ENCODE data around the gene PPP4R4. TPM values are rescaled to one million over a fixed set of nuclear protein-coding genes. Genes with fewer than 3 reads are reported as not detected.

The PPP4R4 gene
- total RNA-seq, result 1 to 10 TPM in 1 of 2 experiments, under 1 TPM in 1; 0.52 to 1.5 TPM
- polyA plus RNA-seq, result under 1 TPM in 2 of 3 donors, not detected in 1; 0.07 to 0.16 TPM
- total RNA-seq, result 0.29 to 1.5 (median 1.1) reads per million in 6 experiments

GRCh38 chr14:94173885-94174603, at the start of gene PPP4R4:
Gene PPP4R4, plus strand, starts transcription at chr14:94174322. Its CDS starts 144 bp downstream, at chr14:94174466.
- Mint-ChIP-seq H3K9me3 (no peaks in the 10 kb centered on the region), H3K4me1 (peaks cover 10 to 21% (median 19%) of the 10 kb centered on the region in 4 donors), H3K4me3 (peak within 1 kb of the TSS; percentile 76 to 92 (median 86)), H3K27ac (peak within 1 kb of the TSS in 8 of 10 donors; percentile 38 to 89 (median 74)), H3K36me3 (no peaks in the 10 kb centered on the region), H3K27me3 (peaks cover 0 to 24% (median 0%) of the 10 kb centered on the region in 5 donors)
- peak; percentile 86 to 90 for ATAC-seq
- POLR2A ChIA-PET, result interaction anchor here (0.8 to 1.7 kb wide), 6 partner anchors 11 to 148 kb away, joined by 3 to 6 read pairs (median 3); partner anchors contain the start of genes DDX24, IFI27L1 and OTUB2
- DNase-seq, result peak; percentile 79 to 95 (median 88)

GRCh38 chr14:94124582-94125377, 49.3 kb upstream of the PPP4R4 start:
- H3K4me3 Mint-ChIP-seq, result no peak overlapping the region
- peaks cover 0 to 30% (median 15%) of the 10 kb centered on the region in 9 donors for H3K9me3 Mint-ChIP-seq
- peaks cover 12 to 15% (median 14%) of the 10 kb centered on the region in 4 donors for H3K4me1 Mint-ChIP-seq
- peaks cover 0 to 10% (median 1%) of the 10 kb centered on the region in 5 donors for H3K27me3 Mint-ChIP-seq
- H3K36me3 Mint-ChIP-seq, result peaks cover 2 to 25% (median 24%) of the 10 kb centered on the region in 3 donors
- DNase-seq (no peak), ATAC-seq (no peak)
- H3K27ac Mint-ChIP-seq, result peak overlapping the region in 2 of 10 donors; percentile 35 to 42
- POLR2A ChIA-PET, result no interaction called here

- H3K27me3 Mint-ChIP-seq, result peaks cover 0 to 7% (median 1%) of the 10 kb centered on the region in 5 donors
- H3K4me3 Mint-ChIP-seq, result peak overlapping the region in 1 of 10 donors; percentile 18
- ATAC-seq (no peak), DNase-seq (no peak)
- POLR2A ChIA-PET, result interaction anchor here (0.9 kb wide), 1 partner anchor 142 kb away, joined by 3 read pairs; no protein-coding TSS in a partner anchor
- H3K27ac Mint-ChIP-seq, result no peak overlapping the region
- H3K9me3 Mint-ChIP-seq, result peaks cover 0 to 20% (median 9%) of the 10 kb centered on the region in 9 donors
- H3K4me1 Mint-ChIP-seq, result peaks cover 19 to 23% (median 20%) of the 10 kb centered on the region in 4 donors
- H3K36me3 Mint-ChIP-seq, result peaks cover 2 to 19% (median 14%) of the 10 kb centered on the region in 3 donors
Observed at GRCh38 chr14:94125659-94126418, 48.3 kb upstream of the PPP4R4 start.

- H3K27me3 Mint-ChIP-seq, result peaks cover 0 to 2% (median 0%) of the 10 kb centered on the region in 5 donors
- H3K27ac Mint-ChIP-seq, result no peak overlapping the region
- no peak for ATAC-seq
- H3K36me3 Mint-ChIP-seq, result peaks cover 2 to 14% (median 11%) of the 10 kb centered on the region in 3 donors
- H3K9me3 Mint-ChIP-seq, result peaks cover 0 to 18% (median 6%) of the 10 kb centered on the region in 9 donors
- POLR2A ChIA-PET, result no interaction called here
- H3K4me1 Mint-ChIP-seq, result peaks cover 19 to 23% (median 20%) of the 10 kb centered on the region in 4 donors
- DNase-seq, result no peak
- H3K4me3 Mint-ChIP-seq, result no peak overlapping the region
Observed at GRCh38 chr14:94126419-94126677, 47.8 kb upstream of the PPP4R4 start.

GRCh38 chr14:94126800-94127199, 47.3 kb upstream of the PPP4R4 start:
- DNase-seq, result no peak
- peak overlapping the region in 1 of 10 donors; percentile 29 for H3K4me3 Mint-ChIP-seq
- peak overlapping the region in 1 of 10 donors; percentile 10 for H3K27ac Mint-ChIP-seq
- H3K4me1 Mint-ChIP-seq, result peaks cover 19 to 23% (median 20%) of the 10 kb centered on the region in 4 donors
- no peak for ATAC-seq
- peaks cover 0 to 14% (median 6%) of the 10 kb centered on the region in 9 donors for H3K9me3 Mint-ChIP-seq
- no peaks in the 10 kb centered on the region for H3K27me3 Mint-ChIP-seq
- POLR2A ChIA-PET, result no interaction called here
- peaks cover 2 to 11% (median 10%) of the 10 kb centered on the region in 3 donors for H3K36me3 Mint-ChIP-seq

GRCh38 chr14:94127330-94127729, 46.8 kb upstream of the PPP4R4 start:
- H3K27ac Mint-ChIP-seq, result peak overlapping the region in 2 of 10 donors; percentile 67 to 83
- H3K27me3 Mint-ChIP-seq, result peaks cover 0 to 4% (median 0%) of the 10 kb centered on the region in 5 donors
- H3K4me3 Mint-ChIP-seq, result peak overlapping the region in 1 of 10 donors; percentile 89
- POLR2A ChIA-PET, result interaction anchor here (0.5 to 2.7 kb wide), 2 partner anchors 47 to 92 kb away, joined by 4 to 18 read pairs; partner anchors contain the start of genes DDX24 and IFI27L1
- DNase-seq (no peak), ATAC-seq (no peak)
- peaks cover 19 to 23% (median 20%) of the 10 kb centered on the region in 4 donors for H3K4me1 Mint-ChIP-seq
- H3K9me3 Mint-ChIP-seq, result peaks cover 0 to 8% (median 4%) of the 10 kb centered on the region in 9 donors
- peaks cover 2 to 9% (median 6%) of the 10 kb centered on the region in 3 donors for H3K36me3 Mint-ChIP-seq

- Mint-ChIP-seq H3K4me1 (peaks cover 19 to 23% (median 20%) of the 10 kb centered on the region in 4 donors), H3K27me3 (peaks cover 0 to 6% (median 0%) of the 10 kb centered on the region in 5 donors), H3K4me3 (peak overlapping the region; percentile 87 to 93 (median 90)), H3K27ac (peak overlapping the region; percentile 61 to 93 (median 78)), H3K9me3 (peaks cover 0 to 2% (median 0%) of the 10 kb centered on the region in 9 donors), H3K36me3 (peaks cover 2 to 4% (median 3%) of the 10 kb centered on the region in 3 donors)
- DNase-seq (no peak), ATAC-seq (no peak)
- POLR2A ChIA-PET, result interaction anchor here (0.7 to 2.7 kb wide), 5 partner anchors 10 to 157 kb away, joined by 3 to 18 read pairs (median 3); partner anchors contain the start of genes DDX24 and IFI27L1
Observed at GRCh38 chr14:94128216-94128839, 45.8 kb upstream of the PPP4R4 start.

GRCh38 chr14:94129111-94129757, 44.9 kb upstream of the PPP4R4 start, which contains the start of gene IFI27L2:
Gene IFI27L2, minus strand, starts transcription at chr14:94129604. Its CDS starts 40 bp downstream, at chr14:94129564.
- Mint-ChIP-seq H3K36me3 (peaks cover 0 to 3% (median 2%) of the 10 kb centered on the region in 3 donors), H3K9me3 (no peaks in the 10 kb centered on the region), H3K4me1 (peaks cover 19 to 23% (median 20%) of the 10 kb centered on the region in 4 donors), H3K27me3 (peaks cover 0 to 9% (median 0%) of the 10 kb centered on the region in 5 donors), H3K27ac (peak within 1 kb of the TSS; percentile 61 to 93 (median 80)), H3K4me3 (peak within 1 kb of the TSS; percentile 87 to 93 (median 90))
- peak; percentile 30 to 81 (median 46) for DNase-seq
- POLR2A ChIA-PET, result interaction anchor here (0.6 to 2.7 kb wide), 8 partner anchors 9 to 158 kb away, joined by 3 to 18 read pairs (median 3); partner anchors contain the start of genes DDX24 and IFI27L1
- ATAC-seq, result peak; percentile 89 to 95

GRCh38 chr14:94129758-94130414, 44.2 kb upstream of the PPP4R4 start:
- Mint-ChIP-seq H3K36me3 (peaks cover under 1 to 3% (median 2%) of the 10 kb centered on the region in 3 donors), H3K4me3 (peak overlapping the region; percentile 87 to 93 (median 90)), H3K27me3 (peaks cover 0 to 11% (median 0%) of the 10 kb centered on the region in 5 donors), H3K9me3 (peaks cover 0 to 1% (median 0%) of the 10 kb centered on the region in 9 donors), H3K4me1 (peaks cover 19 to 23% (median 20%) of the 10 kb centered on the region in 4 donors), H3K27ac (peak overlapping the region; percentile 4 to 93 (median 75))
- POLR2A ChIA-PET, result interaction anchor here (0.6 to 2.7 kb wide), 5 partner anchors 36 to 126 kb away, joined by 3 to 18 read pairs (median 3); partner anchors contain the start of genes DDX24 and IFI27L1
- DNase-seq (peak in 3 of 10 donors; percentile 18 to 37 (median 27)), ATAC-seq (peak; percentile 34 to 40)

GRCh38 chr14:94132285-94132887, 41.7 kb upstream of the PPP4R4 start:
- H3K4me1 Mint-ChIP-seq, result peaks cover 16 to 23% (median 21%) of the 10 kb centered on the region in 4 donors
- no peak overlapping the region for H3K4me3 Mint-ChIP-seq
- peaks cover 0 to 8% (median 0%) of the 10 kb centered on the region in 3 donors for H3K36me3 Mint-ChIP-seq
- H3K27me3 Mint-ChIP-seq, result peaks cover 0 to 17% (median 1%) of the 10 kb centered on the region in 5 donors
- no peak overlapping the region for H3K27ac Mint-ChIP-seq
- DNase-seq (peak; percentile 20 to 76 (median 58)), ATAC-seq (peak; percentile 21 to 49)
- POLR2A ChIA-PET, result interaction anchor here (0.7 to 1.9 kb wide), 2 partner anchors 43 to 91 kb away, joined by 3 to 6 read pairs; no protein-coding TSS in a partner anchor
- H3K9me3 Mint-ChIP-seq, result peaks cover 0 to 11% (median 5%) of the 10 kb centered on the region in 9 donors
